Retinal pigment epithelial cell (primary cell): ENCODE data around the gene MED4.

Source experiments
- DNase-seq: peaks from one replicate; pipeline ENCODE4 v3.0.0-alpha.2; 2010; ENCODE audit warnings: low read depth
- H3K4me3 ChIP-seq: 2 replicates; pipeline ENCODE4 v1.5.1; 2011; ENCODE audit warnings: mild to moderate bottlenecking, low read length, control low read depth, moderate library complexity
- TF ChIP-seq, protein P1 (sequence below): conservative IDR thresholded peaks from 2 replicates; pipeline ENCODE4 v1.5.1; 2011; ENCODE audit warnings: low read depth, low read length, control low read depth, inconsistent platforms

The MED4 gene

GRCh38 chr13:48094781-48095502, at the start of gene MED4:
TSS of gene MED4 (minus strand) at chr13:48095104. CDS start at chr13:48095078, 26 bp downstream.
- TF ChIP-seq, protein P1, sequence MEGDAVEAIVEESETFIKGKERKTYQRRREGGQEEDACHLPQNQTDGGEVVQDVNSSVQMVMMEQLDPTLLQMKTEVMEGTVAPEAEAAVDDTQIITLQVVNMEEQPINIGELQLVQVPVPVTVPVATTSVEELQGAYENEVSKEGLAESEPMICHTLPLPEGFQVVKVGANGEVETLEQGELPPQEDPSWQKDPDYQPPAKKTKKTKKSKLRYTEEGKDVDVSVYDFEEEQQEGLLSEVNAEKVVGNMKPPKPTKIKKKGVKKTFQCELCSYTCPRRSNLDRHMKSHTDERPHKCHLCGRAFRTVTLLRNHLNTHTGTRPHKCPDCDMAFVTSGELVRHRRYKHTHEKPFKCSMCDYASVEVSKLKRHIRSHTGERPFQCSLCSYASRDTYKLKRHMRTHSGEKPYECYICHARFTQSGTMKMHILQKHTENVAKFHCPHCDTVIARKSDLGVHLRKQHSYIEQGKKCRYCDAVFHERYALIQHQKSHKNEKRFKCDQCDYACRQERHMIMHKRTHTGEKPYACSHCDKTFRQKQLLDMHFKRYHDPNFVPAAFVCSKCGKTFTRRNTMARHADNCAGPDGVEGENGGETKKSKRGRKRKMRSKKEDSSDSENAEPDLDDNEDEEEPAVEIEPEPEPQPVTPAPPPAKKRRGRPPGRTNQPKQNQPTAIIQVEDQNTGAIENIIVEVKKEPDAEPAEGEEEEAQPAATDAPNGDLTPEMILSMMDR = peak; percentile 99

DNA sequence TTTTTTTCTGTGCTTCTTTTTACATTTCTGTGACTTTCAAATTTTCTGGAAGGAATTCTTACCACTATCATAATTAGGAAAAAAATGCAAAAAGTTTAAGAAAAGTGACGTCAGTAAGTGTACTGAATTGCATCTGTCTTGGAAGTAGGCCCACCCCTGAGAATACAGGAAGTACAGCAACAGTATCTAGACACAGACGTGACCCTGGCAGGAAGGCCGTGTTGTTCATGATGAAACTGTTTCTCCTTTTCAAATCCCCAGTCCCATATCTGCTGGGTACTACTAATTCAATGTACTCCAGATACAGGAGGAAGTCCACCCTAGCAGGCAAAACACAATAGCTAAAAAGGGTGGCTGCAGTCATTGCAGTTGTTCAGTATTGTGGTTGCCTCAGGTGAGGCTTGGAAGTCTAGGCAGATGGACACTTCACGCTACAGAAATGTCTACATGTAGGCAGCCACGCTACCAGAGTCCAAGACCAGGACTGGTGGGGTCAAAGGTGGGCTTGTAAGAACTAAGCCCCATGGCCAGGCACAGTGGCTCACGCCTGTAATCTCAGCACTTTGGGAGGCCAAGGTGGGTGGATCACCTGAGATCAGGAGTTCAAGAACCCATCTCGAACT, 49.6 kb upstream of the MED4 start:
- no peak overlapping the region for H3K4me3 ChIP-seq
- TF ChIP-seq, protein P1 = no peak
- DNase-seq = no peak

More at GRCh38 chr13:48094781-48095502, at the start of gene MED4:
- peak within 1 kb of the TSS; percentile 95 for H3K4me3 ChIP-seq
- peak; percentile 71 for DNase-seq

- no peak for DNase-seq
- TF ChIP-seq, protein P1 = no peak
- H3K4me3 ChIP-seq = no peak overlapping the region
Measured at GRCh38 chr13:48142436-48142835, 47.5 kb upstream of the MED4 start.

GRCh38 chr13:48138270-48138669, 43.4 kb upstream of the MED4 start:
- TF ChIP-seq, protein P1 = no peak
- no peak for DNase-seq
- no peak overlapping the region for H3K4me3 ChIP-seq

DNA sequence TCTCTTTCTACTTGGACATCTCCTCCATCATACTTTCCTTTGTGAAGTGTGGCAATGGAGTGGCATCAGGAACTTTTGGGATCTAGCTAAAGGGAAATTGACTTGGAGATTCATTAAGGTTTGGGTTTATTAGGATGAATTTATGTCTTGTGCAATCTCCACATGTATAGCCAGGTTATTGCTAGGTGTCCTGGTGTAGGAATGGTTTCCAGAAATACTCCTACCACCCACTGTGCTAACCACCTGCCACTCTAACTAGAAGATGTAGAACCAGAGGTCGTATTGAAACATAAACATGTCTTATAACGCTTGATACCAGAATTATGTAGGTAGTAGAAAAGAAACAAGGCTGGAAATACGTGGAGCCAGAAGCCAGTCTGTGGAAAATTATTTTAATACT, 38.1 kb upstream of the MED4 start:
- DNase-seq = no peak
- TF ChIP-seq, protein P1 = no peak
- H3K4me3 ChIP-seq = no peak overlapping the region

DNA sequence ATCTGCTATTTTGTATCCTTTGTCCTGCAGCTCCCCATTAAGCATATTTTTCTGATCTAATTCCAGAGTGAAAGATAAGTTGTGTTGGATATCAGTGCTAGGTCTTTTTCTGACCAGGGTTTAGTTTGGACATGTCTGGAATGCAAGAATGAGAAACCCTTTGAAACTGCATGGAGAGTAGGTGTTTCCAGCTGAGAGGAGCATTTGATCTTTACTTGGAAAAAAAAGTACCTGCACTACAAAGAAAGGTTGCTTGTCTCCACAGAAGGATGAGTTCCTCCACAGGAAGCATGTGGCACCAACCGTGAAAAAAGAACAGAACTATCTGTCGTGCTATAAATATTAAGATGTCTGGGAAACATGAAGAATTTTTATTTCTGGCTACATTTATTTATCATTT, 36.6 kb upstream of the MED4 start:
- H3K4me3 ChIP-seq = no peak overlapping the region
- no peak for DNase-seq
- TF ChIP-seq, protein P1 = no peak
